ENCODE data around the gene KRT222. TPM values are rescaled to one million over a fixed set of nuclear protein-coding genes. Genes with fewer than 3 reads are reported as not detected.

KRT222 gene
- total RNA-seq, 1 experiment from 2014 or later = not detected

DNA sequence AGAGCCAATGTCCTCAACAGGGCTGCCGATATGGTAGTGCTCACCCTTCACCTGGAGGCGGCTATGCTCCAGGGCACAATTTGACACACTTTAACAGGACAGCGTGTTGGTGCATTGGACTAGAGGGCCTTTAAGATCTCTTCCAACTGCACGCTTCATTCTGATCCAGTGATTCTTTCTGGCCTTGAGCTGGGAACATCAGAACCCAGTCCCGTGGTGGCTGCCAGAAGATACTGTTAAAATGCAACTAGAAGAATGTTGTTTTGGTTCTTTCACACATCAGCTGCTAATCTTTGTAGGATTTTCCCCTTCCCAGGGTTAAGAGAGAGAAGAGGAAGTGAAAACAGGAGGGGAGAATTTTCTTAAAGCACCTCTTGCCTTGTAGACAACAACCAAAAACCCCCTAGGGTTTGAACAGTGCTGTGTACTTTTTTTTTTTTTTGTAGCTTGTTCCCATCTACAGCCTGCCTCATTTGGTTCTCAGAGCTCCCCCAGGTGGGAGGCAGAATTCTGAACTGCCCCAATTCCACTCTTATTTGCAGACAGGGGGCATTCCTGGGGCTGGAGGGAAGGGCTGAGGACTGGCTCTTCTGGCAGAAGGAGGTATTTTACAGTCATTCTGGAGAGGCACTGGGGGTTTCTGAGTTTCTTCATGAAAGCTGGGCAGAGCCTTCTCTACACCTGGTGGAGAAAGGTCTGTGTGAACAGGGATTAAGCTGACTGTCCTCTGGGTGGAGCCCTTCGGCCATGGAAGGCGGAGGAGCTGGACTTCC, 49.7 kb downstream of the KRT222 start:
- no peak overlapping the region for H3K27ac ChIP-seq
- DNase-seq = peak; percentile 26 to 49
- H3K9me3 ChIP-seq (replicated peaks) = no peaks in the 10 kb centered on the region
- H3K4me1 ChIP-seq = no peaks in the 10 kb centered on the region
- no peaks in the 10 kb centered on the region; the same call in 1 of the 2 replicates for H3K27me3 ChIP-seq
- no peaks in the 10 kb centered on the region for H3K36me3 ChIP-seq
- no peak overlapping the region for H3K4me3 ChIP-seq

DNA sequence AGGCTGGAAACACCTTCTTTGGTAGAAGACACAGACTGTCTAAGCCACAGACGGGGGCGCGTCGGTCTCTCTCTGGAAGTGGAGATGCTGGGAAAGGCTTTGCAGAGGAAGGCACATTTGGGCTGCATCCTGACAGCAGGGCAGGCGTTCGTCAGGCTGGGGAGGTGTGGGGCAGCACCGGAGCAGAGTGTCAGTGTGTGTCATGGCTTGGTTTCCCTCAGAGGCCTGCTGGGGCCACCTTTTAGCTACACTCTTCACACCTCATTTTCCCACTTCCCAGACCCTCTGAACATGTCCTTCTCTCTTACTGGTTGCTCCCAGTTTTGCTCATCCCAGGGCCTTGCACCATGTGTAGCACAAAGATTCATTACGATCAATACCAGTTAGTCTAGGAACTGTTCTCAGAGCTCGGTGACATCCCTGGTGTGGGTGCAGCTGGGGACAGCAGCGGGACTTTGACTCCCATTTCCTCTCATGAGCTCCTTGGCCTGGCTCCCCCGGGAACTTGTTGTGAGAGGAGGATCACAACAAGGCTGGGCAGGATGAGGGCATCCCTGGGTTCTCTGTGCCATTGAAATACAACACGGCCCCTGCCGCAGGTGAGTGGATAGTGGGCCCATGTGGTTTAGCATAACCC, 50.4 kb downstream of the KRT222 start:
- Histone ChIP-seq H3K27me3 (no peaks in the 10 kb centered on the region; the same call in 1 of the 2 replicates), H3K27ac (no peak overlapping the region)
- DNase-seq = no peak

DNA sequence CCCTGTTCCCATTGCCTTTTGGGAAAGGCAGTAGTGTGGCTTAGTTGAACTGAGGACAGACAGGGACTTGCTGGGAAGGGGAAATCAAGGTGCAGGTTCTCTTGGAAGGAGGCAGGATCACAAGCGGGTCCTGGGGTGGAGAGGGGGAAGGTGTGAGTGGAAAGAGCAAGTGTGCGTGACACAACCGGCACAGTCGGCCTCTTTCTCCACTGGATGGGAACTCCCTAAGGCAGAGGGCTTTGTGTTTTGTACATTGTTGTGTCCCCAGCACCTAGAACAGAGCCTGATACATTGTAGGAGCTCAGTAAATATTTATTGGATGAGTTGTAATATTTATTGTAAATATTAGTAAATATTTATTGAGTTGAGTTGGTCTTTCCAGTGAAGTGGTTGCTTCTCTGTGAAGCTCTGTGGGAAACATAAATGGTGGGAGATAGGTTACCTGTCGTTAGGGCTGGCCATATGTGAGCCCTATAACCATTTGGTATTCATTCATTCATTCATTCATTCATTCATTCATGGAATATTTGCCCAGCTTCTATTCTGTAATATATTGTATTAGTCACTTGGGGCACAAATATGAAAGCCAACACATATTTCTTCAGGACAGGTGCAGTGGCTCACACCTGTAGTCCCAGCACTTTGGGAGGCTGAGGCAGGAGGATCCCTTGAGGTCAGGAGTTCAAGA, 51.4 kb downstream of the KRT222 start:
- DNase-seq = no peak
- H3K4me1 ChIP-seq = no peaks in the 10 kb centered on the region
- H3K36me3 ChIP-seq = no peaks in the 10 kb centered on the region
- no peak overlapping the region for H3K27ac ChIP-seq
- no peaks in the 10 kb centered on the region; the same call in 1 of the 2 replicates for H3K27me3 ChIP-seq
- no peak overlapping the region for H3K4me3 ChIP-seq
- H3K9me3 ChIP-seq (replicated peaks) = no peaks in the 10 kb centered on the region

More for the DNA sequence above, 50.4 kb downstream of the KRT222 start:
- H3K4me3 ChIP-seq = no peak overlapping the region
- H3K9me3 ChIP-seq (replicated peaks) = no peaks in the 10 kb centered on the region
- no peaks in the 10 kb centered on the region for H3K4me1 ChIP-seq
- no peaks in the 10 kb centered on the region for H3K36me3 ChIP-seq

DNA sequence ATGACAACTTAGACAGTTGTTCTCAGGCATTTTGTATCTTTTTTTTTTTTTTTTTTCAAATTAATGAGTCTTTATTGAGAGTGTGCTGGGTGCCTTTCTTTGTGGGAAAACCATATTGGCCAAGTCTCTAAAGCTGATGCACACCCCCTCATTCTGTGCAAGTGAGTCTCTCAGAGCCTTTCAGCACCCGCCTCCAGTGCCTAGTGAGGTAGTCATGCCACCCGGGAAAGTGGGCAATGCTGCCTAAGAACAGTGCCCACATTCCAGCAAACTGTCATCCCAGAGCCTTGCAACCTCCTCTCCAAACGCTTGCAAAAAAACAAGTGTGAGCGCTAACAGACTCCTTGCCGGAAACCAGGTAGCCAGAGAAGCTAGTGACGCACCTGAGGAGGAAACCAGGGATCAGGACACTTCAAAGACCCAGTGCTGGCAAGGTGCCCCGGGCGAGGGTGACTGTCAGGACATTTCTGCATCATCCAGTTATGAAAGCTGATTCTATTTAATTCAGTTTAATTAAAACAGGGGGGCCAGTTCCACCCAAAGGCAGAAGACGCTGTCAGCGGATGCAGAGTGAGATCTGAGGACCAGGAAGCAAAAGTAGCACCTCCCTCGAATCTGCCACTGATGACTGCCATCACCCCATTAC, 52.3 kb downstream of the KRT222 start:
- H3K4me1 ChIP-seq = no peaks in the 10 kb centered on the region
- no peaks in the 10 kb centered on the region for H3K36me3 ChIP-seq
- H3K27me3 ChIP-seq = no peaks in the 10 kb centered on the region; the same call in 1 of the 2 replicates
- H3K4me3 ChIP-seq = no peak overlapping the region
- DNase-seq = no peak
- no peak overlapping the region for H3K27ac ChIP-seq
- no peaks in the 10 kb centered on the region for H3K9me3 ChIP-seq (replicated peaks)

DNA sequence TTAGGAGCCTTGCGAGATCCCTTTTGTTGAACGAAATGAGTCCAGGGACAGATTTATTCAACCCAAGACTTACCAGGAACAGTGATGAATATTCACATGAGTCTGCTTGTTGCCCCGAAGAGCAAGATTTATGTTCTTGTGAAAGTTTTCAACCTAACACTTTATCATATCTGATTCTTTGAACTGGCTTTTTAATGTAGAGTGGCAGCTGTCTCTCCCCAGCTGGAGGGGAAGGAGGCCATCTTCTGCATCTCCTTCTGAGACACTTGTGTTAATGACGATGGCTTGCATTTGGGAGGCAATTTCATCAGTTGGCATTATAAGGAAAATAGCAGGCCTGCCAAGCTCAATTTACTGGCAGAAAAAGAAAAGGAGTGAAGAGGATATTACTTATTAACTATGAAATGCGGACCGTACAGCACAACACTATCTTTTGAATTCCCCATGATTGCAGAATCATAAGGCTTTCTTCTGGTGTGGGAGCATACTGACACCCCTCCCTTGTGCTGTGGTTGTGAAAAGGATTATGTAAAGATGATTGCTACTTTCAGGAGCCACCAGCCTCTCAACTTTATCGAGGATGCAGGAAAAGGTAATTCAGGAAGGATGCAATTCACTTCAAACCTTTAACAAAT, 53.0 kb downstream of the KRT222 start:
- no peak for DNase-seq
- Histone ChIP-seq H3K27ac (no peak overlapping the region), H3K4me1 (no peaks in the 10 kb centered on the region), H3K4me3 (no peak overlapping the region), H3K36me3 (no peaks in the 10 kb centered on the region), H3K27me3 (no peaks in the 10 kb centered on the region; the same call in 1 of the 2 replicates), H3K9me3 (replicated peaks) (no peaks in the 10 kb centered on the region)

DNA sequence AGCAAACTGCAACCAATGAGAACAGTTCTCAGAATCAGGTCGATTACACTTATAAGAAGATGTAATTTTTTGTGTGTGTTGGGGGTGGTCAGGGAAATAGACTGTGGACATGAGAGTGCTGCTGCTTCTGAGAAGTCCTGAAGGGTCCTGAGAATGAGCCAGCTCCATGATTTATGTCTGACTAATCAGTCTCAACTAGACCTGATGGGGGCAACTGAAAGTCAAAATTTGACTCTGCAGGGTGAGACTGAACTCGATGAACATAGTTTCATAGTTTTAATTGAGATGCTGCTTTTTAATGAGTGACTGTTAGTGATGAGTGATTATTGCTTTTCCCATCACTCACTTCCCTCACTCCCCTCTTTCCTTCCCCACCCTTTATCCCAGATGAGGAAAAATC, 54.6 kb downstream of the KRT222 start:
- H3K27ac ChIP-seq = no peak overlapping the region
- DNase-seq = no peak

DNA sequence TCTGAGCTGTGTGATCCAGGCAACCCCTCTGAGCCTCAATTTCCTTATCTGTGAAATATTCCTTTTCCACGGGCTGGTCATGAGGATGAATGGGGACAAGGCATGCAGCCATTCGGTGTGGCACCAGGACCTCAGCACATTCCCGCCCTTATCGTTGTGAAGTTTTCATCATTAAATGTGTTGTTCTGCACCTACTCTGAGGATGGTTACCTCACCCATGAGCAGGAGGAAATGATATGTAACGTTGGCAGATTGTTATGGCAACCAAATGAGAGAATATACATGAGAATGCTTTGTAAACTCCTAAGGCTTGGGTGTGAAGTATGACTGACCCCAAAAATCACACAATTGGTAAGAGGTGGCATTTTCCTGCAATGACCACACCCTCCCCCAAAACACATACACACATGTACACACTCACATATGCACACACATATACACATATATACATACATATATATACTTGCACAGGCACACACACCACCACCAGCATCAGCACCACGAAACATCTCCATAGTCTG, 56.9 kb downstream of the KRT222 start:
- H3K4me3 ChIP-seq = no peak overlapping the region
- no peaks in the 10 kb centered on the region for H3K9me3 ChIP-seq (replicated peaks)
- no peaks in the 10 kb centered on the region for H3K4me1 ChIP-seq
- H3K27ac ChIP-seq = no peak overlapping the region
- no peak for DNase-seq
- peaks cover 3% of the 10 kb centered on the region; the same call in 1 of the 2 replicates for H3K27me3 ChIP-seq
- no peaks in the 10 kb centered on the region for H3K36me3 ChIP-seq

More for the DNA sequence above, 54.6 kb downstream of the KRT222 start:
- H3K4me1 ChIP-seq = no peaks in the 10 kb centered on the region
- no peaks in the 10 kb centered on the region for H3K36me3 ChIP-seq
- H3K4me3 ChIP-seq = no peak overlapping the region
- no peaks in the 10 kb centered on the region for H3K9me3 ChIP-seq (replicated peaks)
- no peaks in the 10 kb centered on the region; the same call in 1 of the 2 replicates for H3K27me3 ChIP-seq

DNA sequence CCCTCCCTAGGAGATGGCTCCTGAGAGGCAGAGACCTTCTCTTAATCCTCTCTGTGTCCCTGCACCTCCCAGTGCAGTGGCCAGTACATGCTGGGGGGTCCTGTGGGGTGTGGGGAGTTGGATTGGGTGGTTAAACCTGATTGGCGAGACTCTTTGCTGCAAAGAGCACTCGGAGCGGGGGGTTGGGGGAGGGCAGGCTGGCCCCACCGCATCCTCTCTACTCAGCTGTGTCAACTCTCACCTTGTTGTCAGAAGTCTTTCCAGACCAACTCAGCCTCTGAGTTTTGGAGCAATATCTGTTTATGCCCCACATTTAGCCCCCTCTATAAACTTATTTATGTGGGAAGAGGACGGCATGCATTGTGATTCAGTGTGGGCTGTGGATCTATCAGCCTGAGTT, 57.3 kb downstream of the KRT222 start:
- Histone ChIP-seq H3K4me1 (no peaks in the 10 kb centered on the region), H3K27ac (no peak overlapping the region), H3K4me3 (no peak overlapping the region), H3K27me3 (0 out of 2 replicates have a peak, but pooled peaks cover 3% of the 10 kb centered on the region), H3K36me3 (no peaks in the 10 kb centered on the region), H3K9me3 (replicated peaks) (no peaks in the 10 kb centered on the region)
- DNase-seq = no peak

DNA sequence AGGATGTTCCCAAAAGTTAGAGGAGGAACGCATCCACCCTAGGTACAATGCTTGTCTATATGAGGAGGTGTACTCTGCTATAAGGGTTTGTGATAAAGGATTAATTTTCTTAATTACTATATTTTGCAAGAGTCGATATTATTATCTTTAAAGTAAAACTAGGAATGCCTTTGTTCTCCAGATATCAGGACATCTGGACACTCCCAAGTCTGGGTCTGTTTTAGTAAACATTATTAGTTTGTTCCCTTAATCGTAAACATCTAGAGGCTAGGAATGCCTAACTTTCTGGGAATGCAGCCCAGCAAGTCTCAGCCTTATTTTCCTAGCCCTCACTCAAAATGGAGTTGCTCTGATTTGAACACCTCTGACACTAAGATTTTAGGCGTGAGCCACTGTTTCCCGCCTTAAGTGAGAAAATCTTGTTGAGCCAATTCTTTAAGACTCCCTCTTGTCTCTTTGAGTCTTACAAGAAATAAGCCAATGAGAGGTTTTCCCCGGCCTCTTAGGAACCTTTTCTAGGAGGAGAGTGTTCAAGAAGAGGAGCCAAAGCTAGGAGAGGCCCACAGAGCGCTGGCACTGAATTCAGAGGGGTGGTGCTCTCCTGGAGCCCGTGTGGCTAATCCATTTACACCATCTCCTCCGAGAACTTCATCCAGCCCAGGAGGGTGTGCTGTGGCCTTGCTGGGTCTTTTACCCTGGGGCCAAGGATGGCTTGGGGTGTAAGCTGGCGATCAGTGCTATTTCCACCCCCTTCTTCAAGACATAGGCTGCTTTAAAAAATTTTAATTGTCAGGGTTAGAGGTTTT, 58.2 kb downstream of the KRT222 start:
- Histone ChIP-seq H3K4me1 (no peaks in the 10 kb centered on the region), H3K4me3 (no peak overlapping the region), H3K9me3 (replicated peaks) (no peaks in the 10 kb centered on the region), H3K27ac (no peak overlapping the region), H3K36me3 (no peaks in the 10 kb centered on the region), H3K27me3 (0 out of 2 replicates have a peak, but pooled peaks cover 3% of the 10 kb centered on the region)
- no peak for DNase-seq

DNA sequence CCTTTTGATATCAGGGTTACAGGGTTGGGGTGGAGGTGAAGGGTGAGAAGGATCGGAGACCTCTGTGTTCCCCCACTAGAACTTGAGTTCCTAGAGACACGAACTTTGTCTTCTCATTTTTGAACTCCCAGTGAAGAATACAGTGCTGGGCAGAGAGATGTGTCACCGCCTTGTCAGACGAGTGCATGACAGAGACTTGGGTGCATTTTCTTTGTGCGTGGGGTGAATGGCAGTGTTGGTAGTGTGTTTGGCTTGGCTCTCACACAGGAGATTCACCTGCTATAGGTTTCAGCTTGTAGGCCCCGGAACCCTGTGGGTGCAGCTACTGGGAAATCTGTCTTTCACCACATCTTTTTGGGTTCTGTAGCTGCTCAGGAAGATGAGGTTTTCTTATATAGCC, 59.7 kb downstream of the KRT222 start:
- DNase-seq = no peak
- Histone ChIP-seq H3K9me3 (replicated peaks) (no peaks in the 10 kb centered on the region), H3K27me3 (0 out of 2 replicates have a peak, but pooled peaks cover 3% of the 10 kb centered on the region), H3K4me1 (no peaks in the 10 kb centered on the region), H3K36me3 (no peaks in the 10 kb centered on the region), H3K4me3 (no peak overlapping the region), H3K27ac (no peak overlapping the region)

Other genes starting within 250 kb of the KRT222 start
- 524 and 583 TPM in 2 replicates for gene TOP2A, start 247.3 kb downstream of the KRT222 start, total RNA-seq (2014; rRNA removed; shearing (Covaris generic))
- 1.7 and 2.3 TPM in 2 replicates for gene IGFBP4, start 221.7 kb downstream of the KRT222 start, total RNA-seq (2014; rRNA removed; shearing (Covaris generic))
- not detected in 2 replicates for gene TNS4, start 163.6 kb downstream of the KRT222 start, total RNA-seq (2014; rRNA removed; shearing (Covaris generic))
- gene CCR7, start 99.7 kb downstream of the KRT222 start, total RNA-seq (2014; rRNA removed; shearing (Covaris generic)) = 0.05 TPM in 1 of 2 replicates, not detected in the other
- gene SMARCE1, start 17.4 kb downstream of the KRT222 start, total RNA-seq (2014; rRNA removed; shearing (Covaris generic)) = 129 and 139 TPM in 2 replicates
- gene KRT24, start 38.6 kb upstream of the KRT222 start, total RNA-seq (2014; rRNA removed; shearing (Covaris generic)) = not detected in 2 replicates
- not detected in 2 replicates for gene KRT25, start 90.2 kb upstream of the KRT222 start, total RNA-seq (2014; rRNA removed; shearing (Covaris generic))
- gene KRT26, start 107.0 kb upstream of the KRT222 start, total RNA-seq (2014; rRNA removed; shearing (Covaris generic)) = not detected in 2 replicates
- not detected in 2 replicates for gene KRT27, start 117.4 kb upstream of the KRT222 start, total RNA-seq (2014; rRNA removed; shearing (Covaris generic))
- gene KRT28, start 134.8 kb upstream of the KRT222 start, total RNA-seq (2014; rRNA removed; shearing (Covaris generic)) = 0.20 TPM in 1 of 2 replicates, not detected in the other
- 20.4 and 22.5 TPM in 2 replicates for gene KRT10, start 157.4 kb upstream of the KRT222 start, total RNA-seq (2014; rRNA removed; shearing (Covaris generic))
- gene KRT12, start 202.0 kb upstream of the KRT222 start, total RNA-seq (2014; rRNA removed; shearing (Covaris generic)) = not detected in 2 replicates
- gene KRT20, start 220.1 kb upstream of the KRT222 start, total RNA-seq (2014; rRNA removed; shearing (Covaris generic)) = 0.08 and 0.28 TPM in 2 replicates